H9 (cell line): ENCODE data around the gene AQP10. TPM values are rescaled to one million over a fixed set of nuclear protein-coding genes. Genes with fewer than 3 reads are reported as not detected.

Experiments
- DNase-seq: peaks from one replicate; pipeline ENCODE4 v3.0.0-alpha.2; 2017
- H2AFZ ChIP-seq: one replicate; pipeline ENCODE4 v1.6.1; 2013; ENCODE audit warnings: mild to moderate bottlenecking, low read length, control low read depth, moderate library complexity
- H2AK5ac ChIP-seq: 2 replicates; pipeline ENCODE4 v1.6.1; 2013; ENCODE audit warnings: low read length, control low read depth, mixed read lengths; ENCODE audit not compliant: insufficient read length
- H2BK120ac ChIP-seq: one replicate; pipeline ENCODE4 v1.6.1; 2013; ENCODE audit warnings: low read depth, mild to moderate bottlenecking, low read length, control low read depth, inconsistent platforms; ENCODE audit not compliant: poor library complexity, severe bottlenecking
- H2BK12ac ChIP-seq: 2 replicates; pipeline ENCODE4 v1.6.1; 2013; ENCODE audit warnings: low read length, control low read depth, mixed read lengths, low read depth; ENCODE audit not compliant: insufficient read length
- H2BK15ac ChIP-seq: 2 replicates; pipeline ENCODE4 v1.6.1; 2013; ENCODE audit warnings: low read depth, low read length, control low read depth
- H2BK20ac ChIP-seq: one replicate; pipeline ENCODE4 v1.6.1; 2013; ENCODE audit warnings: low read depth, mild to moderate bottlenecking, low read length, control low read depth, inconsistent platforms; ENCODE audit not compliant: poor library complexity, severe bottlenecking
- H2BK5ac ChIP-seq: 2 replicates; pipeline ENCODE4 v1.6.1; 2013; ENCODE audit warnings: low read length, control low read depth, mixed read lengths; ENCODE audit not compliant: insufficient read length
- H3K14ac ChIP-seq: 2 replicates; pipeline ENCODE4 v1.6.1; 2013; ENCODE audit warnings: low read length, control low read depth; ENCODE audit not compliant: insufficient read depth
- H3K18ac ChIP-seq: 2 replicates; pipeline ENCODE4 v1.6.1; 2013; ENCODE audit warnings: low read depth, mild to moderate bottlenecking, mixed read lengths, low read length, control low read depth; ENCODE audit not compliant: insufficient read length
- H3K23ac ChIP-seq: 2 replicates; pipeline ENCODE4 v1.6.1; 2013; ENCODE audit warnings: low read length, control low read depth, mixed read lengths, low read depth; ENCODE audit not compliant: insufficient read length
- H3K23me2 ChIP-seq: 2 replicates; pipeline ENCODE4 v1.6.1; 2013; ENCODE audit warnings: low read depth, mild to moderate bottlenecking, mixed read lengths, low read length, control low read depth; ENCODE audit not compliant: insufficient read length, poor library complexity, severe bottlenecking
- H3K27ac ChIP-seq: 2 replicates; pipeline ENCODE4 v1.5.1; 2013; ENCODE audit warnings: low read length, control low read depth, mixed read lengths, low read depth; ENCODE audit not compliant: insufficient read length
- H3K27me3 ChIP-seq: 2 replicates; pipeline ENCODE4 v1.6.1; 2013; ENCODE audit warnings: low read length, control low read depth, inconsistent platforms; ENCODE audit not compliant: insufficient read depth
- H3K4ac ChIP-seq: 2 replicates; pipeline ENCODE4 v1.6.1; 2013; ENCODE audit warnings: low read depth, mild to moderate bottlenecking, control low read depth, inconsistent platforms, low read length, moderate library complexity
- H3K4me1 ChIP-seq: 2 replicates; pipeline ENCODE4 v1.6.1; 2013; ENCODE audit warnings: low read length, control low read depth, inconsistent platforms; ENCODE audit not compliant: insufficient read depth
- H3K4me2 ChIP-seq: 2 replicates; pipeline ENCODE4 v1.6.1; 2013; ENCODE audit warnings: low read length, control low read depth, mixed read lengths; ENCODE audit not compliant: insufficient read length, insufficient read depth
- H3K56ac ChIP-seq: 2 replicates; pipeline ENCODE4 v1.6.1; 2013; ENCODE audit warnings: low read depth, mild to moderate bottlenecking, mixed read lengths, low read length, control low read depth; ENCODE audit not compliant: insufficient read length
- H3K79me1 ChIP-seq: 2 replicates; pipeline ENCODE4 v1.6.1; 2013; ENCODE audit warnings: low read depth, mild to moderate bottlenecking, moderate library complexity, low read length, control low read depth, inconsistent platforms; ENCODE audit not compliant: insufficient read depth, poor library complexity, severe bottlenecking
- H3K79me2 ChIP-seq: 2 replicates; pipeline ENCODE4 v1.6.1; 2013; ENCODE audit warnings: low read length, control low read depth, inconsistent platforms; ENCODE audit not compliant: insufficient read depth
- H3K9ac ChIP-seq: 2 replicates; pipeline ENCODE4 v1.6.1; 2013; ENCODE audit warnings: low read length, control low read depth, mixed read lengths; ENCODE audit not compliant: insufficient read length; ENCODE audit errors: extremely low read depth
- H3K9me3 ChIP-seq: one replicate; pipeline ENCODE4 v1.6.1; 2013; ENCODE audit warnings: low read depth, low read length, inconsistent platforms; ENCODE audit not compliant: control insufficient read depth
- H3T11ph ChIP-seq: one replicate; pipeline ENCODE4 v1.6.1; 2013; ENCODE audit warnings: mild to moderate bottlenecking, low read length, control low read depth, inconsistent platforms
- H4K20me1 ChIP-seq: one replicate; pipeline ENCODE4 v1.6.1; 2013; ENCODE audit not compliant: control insufficient read depth, insufficient read length, insufficient read depth
- H4K5ac ChIP-seq: 2 replicates; pipeline ENCODE4 v1.6.1; 2013; ENCODE audit warnings: low read depth, mild to moderate bottlenecking, mixed read lengths, low read length, control low read depth; ENCODE audit not compliant: insufficient read length
- H4K8ac ChIP-seq: replicated peaks from 2 replicates; pipeline ENCODE4 v1.6.1; 2013; ENCODE audit warnings: low read length, control low read depth, mixed read lengths, low read depth; ENCODE audit not compliant: insufficient read length
- H4K91ac ChIP-seq: 2 replicates; pipeline ENCODE4 v1.6.1; 2013; ENCODE audit warnings: low read depth, mild to moderate bottlenecking, moderate library complexity, mixed read lengths, low read length, control low read depth; ENCODE audit not compliant: insufficient read length
- H3K27ac Mint-ChIP-seq, 3 experiments: 2 replicates in 2 of 3; 3 replicates in 1 of 3; pipeline ENCODE4 v1.8.0; 2020 to 2021; ENCODE audit warnings: mixed read lengths in 3 of 3, mild to moderate bottlenecking in 1 of 3, moderate library complexity in 1 of 3
- H3K27me3 Mint-ChIP-seq: 2 replicates; pipeline ENCODE4 v1.8.0; 2021; ENCODE audit warnings: low read depth, mild to moderate bottlenecking, moderate library complexity, mixed read lengths
- H3K36me3 Mint-ChIP-seq, 3 experiments: 2 replicates in 2 of 3; 3 replicates in 1 of 3; pipeline ENCODE4 v1.8.0; 2020 to 2021; ENCODE audit warnings: low read depth in 3 of 3, mixed read lengths in 3 of 3; ENCODE audit not compliant: insufficient read depth in 1 of 3
- H3K4me1 Mint-ChIP-seq, 2 experiments: 2 replicates each; pipeline ENCODE4 v1.8.0; 2020; ENCODE audit warnings: mixed read lengths in 2 of 2
- H3K4me3 Mint-ChIP-seq, 2 experiments: 2 replicates in 1 of 2; 3 replicates in 1 of 2; pipeline ENCODE4 v1.8.0; 2020 to 2021; ENCODE audit warnings: mild to moderate bottlenecking in 2 of 2, mixed read lengths in 2 of 2, moderate library complexity in 1 of 2
- H3K9me3 Mint-ChIP-seq, 2 experiments: 2 replicates in 1 of 2; 3 replicates in 1 of 2; pipeline ENCODE4 v1.8.0; 2020; ENCODE audit warnings: mild to moderate bottlenecking in 2 of 2, mixed read lengths in 2 of 2, moderate library complexity in 1 of 2
- CTCF ChIP-seq: fragments of 200-600 bp; sonication (generic); conservative IDR thresholded peaks from 3 replicates; pipeline ENCODE4 v1.8.0; 2021; ENCODE audit warnings: antibody characterized with exemption, mild to moderate bottlenecking
- WGBS: extraction: QIAGEN DNeasy Blood & Tissue Kit; methylation state at CpG from one replicate; pipeline ENCODE4 v1.1.7; 2013; ENCODE audit warnings: missing lambda C conversion rate, low lambda C conversion rate, mixed read lengths; ENCODE audit not compliant: insufficient read length; ENCODE audit errors: extremely low coverage; 5-methylcytosine and 5-hydroxymethylcytosine counted together
- total RNA-seq: library from RNA; stranded (reverse); gene quantifications from 2 replicates; pipeline ENCODE4 v1.2.1, GENCODE V29; 2021

The AQP10 gene
- total RNA-seq, 1 experiment from 2014 or later, result not detected

- Histone ChIP-seq H3K27ac (no peak overlapping the region), H3K14ac (no peak overlapping the region)
- peaks cover 0 to 5% (median 0%) of the 10 kb centered on the region in 3 experiments; a peak in 3 of 7 replicates for H3K36me3 Mint-ChIP-seq
Observed at GRCh38 chr1:154361357-154361756, 40.5 kb downstream of the AQP10 start.

More at GRCh38 chr1:154361357-154361756, 40.5 kb downstream of the AQP10 start:
- no peak overlapping the region for H3K56ac ChIP-seq
- no peaks in the 10 kb centered on the region for H3K4me1 ChIP-seq
- H3K23ac ChIP-seq, result no peak overlapping the region
- H4K91ac ChIP-seq, result no peak overlapping the region
- no peak overlapping the region for H3K18ac ChIP-seq
- H3K23me2 ChIP-seq, result no peaks in the 10 kb centered on the region
- no peak overlapping the region for H2BK20ac ChIP-seq
- H3K79me1 ChIP-seq, result no peaks in the 10 kb centered on the region
- H3K27me3 ChIP-seq, result no peaks in the 10 kb centered on the region
- Mint-ChIP-seq H3K27ac (no peak overlapping the region), H3K9me3 (peaks cover 7 to 11% of the 10 kb centered on the region in 2 experiments), H3K4me1 (peaks cover 7% of the 10 kb centered on the region in 2 experiments), H3K4me3 (no peak overlapping the region), H3K27me3 (peaks cover 1% of the 10 kb centered on the region; the same call in 1 of the 2 replicates)
- no peaks in the 10 kb centered on the region for H4K20me1 ChIP-seq
- H3K79me2 ChIP-seq, result no peaks in the 10 kb centered on the region
- no peak overlapping the region for H3K4me2 ChIP-seq
- H2BK15ac ChIP-seq, result no peak overlapping the region
- H2AK5ac ChIP-seq, result no peak overlapping the region
- no CpG with 5 or more reads among the region's 3 CpGs for WGBS
- H4K8ac ChIP-seq, result no peak overlapping the region
- TF ChIP-seq CTCF, result no peak
- H4K5ac ChIP-seq, result no peak overlapping the region
- no peak overlapping the region for H3T11ph ChIP-seq
- no peak overlapping the region for H3K9ac ChIP-seq
- no peak overlapping the region for H3K4ac ChIP-seq
- no peak overlapping the region for H2AFZ ChIP-seq
- H2BK5ac ChIP-seq, result no peak overlapping the region
- H3K9me3 ChIP-seq, result no peaks in the 10 kb centered on the region
- H2BK120ac ChIP-seq, result no peak overlapping the region
- no peak for DNase-seq
- H2BK12ac ChIP-seq, result no peak overlapping the region
